Activated CD4-positive, CD25-positive, alpha-beta regulatory T cell treated with anti-CD3 and anti-CD28 coated beads, Interleukin-2, amount 50 U/mL, for 16 hours (primary cell): ENCODE data around the gene TNRC6A.
"Not testable (repeated sequence)": the region's sequence is repeated elsewhere in the genome, so short reads cannot be mapped to it uniquely, and the experiment has no call there.

ENCODE experiments used
- DNase-seq: peaks from one replicate; pipeline ENCODE4 v3.0.0-alpha.2; 2020; ENCODE audit warnings: low read depth, low spot score

The TNRC6A gene

GRCh38 chr16:24758373-24758772 lies 28.9 kb downstream of the TNRC6A start:
- DNase-seq, result no peak

DNA sequence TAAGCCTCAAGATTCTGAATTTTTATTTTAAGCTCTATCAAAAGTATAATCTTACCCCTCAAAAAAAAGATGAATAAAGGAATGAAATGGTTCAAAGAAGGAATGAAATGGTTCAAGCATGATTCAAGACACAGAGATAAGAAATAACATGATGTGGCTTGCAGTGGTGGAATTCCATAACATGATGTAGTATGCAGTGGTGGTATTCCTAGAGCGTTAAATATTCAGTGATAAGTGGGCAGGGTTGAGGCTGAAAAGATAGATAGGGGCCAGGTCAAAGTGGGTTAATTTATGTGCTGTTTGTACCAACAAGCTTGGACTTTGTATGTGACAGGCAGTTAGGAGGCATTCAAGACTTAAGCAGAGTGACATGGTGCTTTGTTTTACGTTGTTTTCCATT lies 29.6 kb downstream of the TNRC6A start:
- no peak for DNase-seq

- DNase-seq, result no peak
Observed at GRCh38 chr16:24761526-24761925, 32.1 kb downstream of the TNRC6A start.

GRCh38 chr16:24764916-24765315 lies 35.5 kb downstream of the TNRC6A start:
- no peak for DNase-seq

DNA sequence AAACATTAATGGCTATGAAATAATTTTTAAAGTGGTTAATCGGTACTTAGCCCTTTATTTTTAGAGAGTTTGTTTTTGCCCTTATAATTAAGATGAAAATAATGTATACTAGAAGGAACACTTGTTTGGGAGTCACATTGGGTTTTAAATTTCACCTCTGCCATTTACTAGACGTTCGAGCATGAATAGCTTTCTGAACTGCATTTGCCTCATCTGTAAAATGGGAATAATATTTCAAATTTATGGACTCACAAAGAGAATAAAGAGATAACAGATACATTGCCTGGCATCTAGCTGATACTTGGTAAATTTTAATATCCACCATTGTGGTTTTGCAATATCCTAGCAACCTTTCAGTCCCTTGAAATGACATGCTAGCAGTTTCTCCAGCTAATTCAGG lies 36.6 kb downstream of the TNRC6A start:
- no peak for DNase-seq

- DNase-seq, result no peak
Observed at GRCh38 chr16:24769806-24770205, 40.4 kb downstream of the TNRC6A start.

GRCh38 chr16:24771132-24771778 lies 41.8 kb downstream of the TNRC6A start:
- DNase-seq, result no peak

DNA sequence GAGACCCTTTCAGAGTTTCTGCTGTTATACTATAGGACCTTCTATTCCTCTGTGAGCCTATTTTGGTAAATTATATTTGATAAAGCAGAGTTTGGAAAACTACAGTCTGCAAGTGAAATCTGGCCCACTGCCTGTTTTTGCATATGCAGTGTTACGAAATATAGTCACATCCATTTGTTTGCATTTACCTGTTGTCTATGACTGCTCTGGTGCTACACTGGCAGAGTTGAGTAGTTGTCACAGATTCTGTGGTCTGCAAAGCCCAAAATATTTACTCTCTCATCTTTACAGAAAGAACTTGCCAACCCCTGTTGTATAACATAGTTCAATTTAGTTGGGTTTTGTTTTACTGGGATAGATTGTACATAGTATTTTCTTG lies 42.3 kb downstream of the TNRC6A start:
- no peak for DNase-seq

- DNase-seq, result no peak
Observed at GRCh38 chr16:24773771-24774427, 44.4 kb downstream of the TNRC6A start.

DNA sequence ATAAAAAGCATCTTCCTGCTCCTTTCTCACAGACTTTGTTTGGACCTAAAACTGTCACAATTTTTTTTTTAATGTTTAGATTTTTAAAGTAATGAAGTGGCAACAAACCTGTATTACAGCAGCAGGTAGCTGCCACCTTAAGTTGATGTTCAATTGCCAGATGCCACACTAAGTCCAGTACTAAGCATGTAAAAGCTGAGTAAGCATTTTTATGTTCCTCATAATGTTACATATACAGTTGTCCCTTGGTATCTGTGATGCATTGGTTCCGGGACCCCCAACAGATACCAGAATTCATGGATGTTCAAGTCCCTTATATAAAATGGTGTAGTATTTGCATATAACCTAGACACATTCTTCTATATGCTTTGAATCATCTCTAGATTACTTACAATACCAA lies 45.1 kb downstream of the TNRC6A start:
- no peak for DNase-seq

GRCh38 chr16:24775455-24775854 lies 46.0 kb downstream of the TNRC6A start:
- DNase-seq, result no peak

- no peak for DNase-seq
Observed at GRCh38 chr16:24776501-24777220, 47.2 kb downstream of the TNRC6A start.

- DNase-seq, result no peak
Observed at GRCh38 chr16:24778671-24779070, 49.2 kb downstream of the TNRC6A start.

DNA sequence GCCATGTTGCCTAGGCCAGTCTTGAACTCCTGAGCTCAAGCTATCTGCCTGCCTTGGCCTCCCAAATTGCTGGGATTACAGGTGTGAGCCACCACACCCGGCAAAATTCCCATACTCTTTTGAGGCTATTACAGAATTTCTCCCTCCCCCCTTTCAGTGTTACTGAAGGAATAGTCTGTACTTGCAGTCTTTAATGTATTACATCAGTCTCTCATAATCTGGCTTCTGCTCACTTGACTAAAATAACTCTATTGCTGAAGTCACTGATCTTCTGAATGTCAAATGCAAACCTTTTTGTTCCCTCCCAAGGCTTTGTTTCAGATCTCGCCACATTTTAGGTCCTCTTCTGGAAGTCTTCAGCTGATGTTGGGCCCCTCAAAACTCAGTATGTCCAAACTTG lies 51.8 kb downstream of the TNRC6A start:
- no peak for DNase-seq

GRCh38 chr16:24784121-24784520 lies 54.7 kb downstream of the TNRC6A start:
- no peak for DNase-seq

GRCh38 chr16:24789881-24790280 lies 60.4 kb downstream of the TNRC6A start:
- no peak for DNase-seq

DNA sequence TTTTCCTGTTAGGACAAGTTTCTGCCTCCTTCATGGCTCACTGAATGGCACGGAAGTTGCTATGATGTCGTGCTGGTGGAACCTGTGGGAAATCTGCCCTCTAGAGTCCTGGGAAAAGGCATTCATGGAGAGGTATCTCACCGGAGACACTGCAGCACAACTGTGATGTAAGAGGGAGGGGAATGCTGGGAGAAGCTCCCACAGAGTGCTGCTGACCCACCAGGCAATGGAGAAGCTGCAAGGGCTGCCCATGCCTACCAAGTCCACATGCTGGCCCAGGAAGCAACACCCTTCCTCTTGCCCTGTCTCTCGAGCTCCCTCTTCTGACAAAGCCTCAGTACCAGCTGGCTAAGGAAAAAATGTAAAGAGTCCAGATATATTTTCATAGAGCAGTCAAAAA lies 71.1 kb downstream of the TNRC6A start:
- DNase-seq, result no peak

DNA sequence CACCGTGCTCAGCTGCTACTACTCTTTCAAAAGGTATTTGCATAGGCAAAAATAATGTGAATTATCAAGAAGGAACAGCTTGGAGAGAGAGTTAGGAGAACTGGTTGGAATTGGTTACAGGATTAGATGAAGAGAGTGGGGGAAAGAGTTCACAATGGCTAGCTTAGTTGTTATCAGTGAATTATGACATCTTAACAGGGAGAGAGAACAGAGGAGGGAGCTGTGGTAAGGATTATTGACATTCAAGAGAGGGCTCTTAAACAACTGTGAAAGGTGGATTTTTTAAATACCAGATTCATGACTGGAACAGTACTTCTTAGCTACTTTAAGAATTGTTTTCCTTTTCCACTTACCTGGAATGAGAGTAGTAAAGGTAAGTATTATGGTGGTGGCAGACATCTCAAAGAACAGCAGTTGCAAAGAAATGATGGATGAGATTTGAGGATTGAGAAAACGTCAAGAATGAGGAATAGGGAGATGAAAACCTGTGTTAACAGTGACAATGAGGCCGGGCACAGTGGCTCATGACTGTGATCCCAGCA lies 72.4 kb downstream of the TNRC6A start:
- DNase-seq, result no peak

GRCh38 chr16:24805484-24805883 lies 76.0 kb downstream of the TNRC6A start:
- DNase-seq, result no peak

GRCh38 chr16:24807301-24807700 lies 77.8 kb downstream of the TNRC6A start:
- DNase-seq, result no peak

GRCh38 chr16:24810951-24811843 lies 81.7 kb downstream of the TNRC6A start:
- DNase-seq, result no peak

DNA sequence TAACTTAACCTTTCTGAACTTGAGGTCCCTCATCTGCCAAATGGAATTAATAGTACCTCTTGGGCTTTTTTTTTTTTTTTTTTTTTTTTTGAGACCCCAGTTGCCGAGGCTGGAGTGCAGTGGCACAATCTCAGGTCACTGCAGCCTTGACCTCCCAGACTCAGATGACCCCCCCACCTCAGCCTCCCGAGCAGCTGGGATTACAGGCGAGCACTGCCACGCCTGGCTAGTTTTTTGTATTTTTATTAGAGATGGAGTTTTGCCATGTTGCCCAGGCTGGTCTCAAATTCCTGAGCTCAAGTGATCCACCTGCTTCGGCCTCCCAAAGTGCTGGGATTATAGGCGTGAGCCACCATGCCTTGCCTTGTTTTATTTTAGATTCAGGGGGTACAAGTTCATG lies 83.4 kb downstream of the TNRC6A start:
- DNase-seq, result not testable (repeated sequence)
